ENCODE measurements around the gene NUP50.

Gene NUP50, protein sequence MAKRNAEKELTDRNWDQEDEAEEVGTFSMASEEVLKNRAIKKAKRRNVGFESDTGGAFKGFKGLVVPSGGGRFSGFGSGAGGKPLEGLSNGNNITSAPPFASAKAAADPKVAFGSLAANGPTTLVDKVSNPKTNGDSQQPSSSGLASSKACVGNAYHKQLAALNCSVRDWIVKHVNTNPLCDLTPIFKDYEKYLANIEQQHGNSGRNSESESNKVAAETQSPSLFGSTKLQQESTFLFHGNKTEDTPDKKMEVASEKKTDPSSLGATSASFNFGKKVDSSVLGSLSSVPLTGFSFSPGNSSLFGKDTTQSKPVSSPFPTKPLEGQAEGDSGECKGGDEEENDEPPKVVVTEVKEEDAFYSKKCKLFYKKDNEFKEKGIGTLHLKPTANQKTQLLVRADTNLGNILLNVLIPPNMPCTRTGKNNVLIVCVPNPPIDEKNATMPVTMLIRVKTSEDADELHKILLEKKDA

DNA sequence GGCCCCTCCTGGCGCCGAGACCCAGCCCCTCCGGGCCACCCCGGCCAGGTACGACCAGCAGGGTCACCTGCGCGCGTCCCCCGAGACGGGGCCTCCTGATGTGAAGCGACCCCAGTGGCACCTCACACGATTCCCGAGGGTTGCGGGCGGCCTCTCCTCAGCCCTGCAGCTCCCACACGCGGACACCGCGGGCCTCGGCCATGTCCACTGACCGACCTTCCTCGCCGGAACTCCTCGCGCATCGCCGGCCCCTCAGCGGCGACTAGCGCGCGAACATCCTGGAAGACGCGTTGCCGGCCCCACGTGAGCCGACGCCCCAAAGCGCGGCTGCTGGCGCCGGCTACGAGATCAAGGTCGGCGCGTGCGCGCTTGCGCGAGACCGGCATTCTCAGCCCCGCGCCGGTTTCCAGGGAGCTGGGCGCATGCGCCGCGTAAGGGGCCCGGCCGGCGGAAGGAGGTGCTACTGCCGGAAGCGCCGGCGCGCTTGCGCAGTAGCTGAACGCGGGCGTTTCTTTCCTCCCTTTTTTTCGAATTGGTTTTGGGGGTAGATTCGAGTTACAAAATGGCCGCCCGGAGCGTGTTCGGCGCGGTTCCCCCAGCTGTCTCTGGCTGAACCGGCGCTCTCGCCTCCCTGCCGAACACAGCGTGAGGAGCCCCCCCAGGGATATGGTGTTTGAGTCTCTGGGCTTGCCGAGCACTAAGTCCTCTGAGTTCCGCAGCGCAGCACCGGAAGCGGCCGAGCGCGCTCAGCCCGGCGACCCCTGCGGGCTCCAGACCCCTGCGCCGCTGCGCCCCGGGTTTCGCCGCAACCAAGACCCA is at the start of gene NUP50:
Gene NUP50, plus strand, starts transcription at position 475 of the 819 bp plus-strand sequence. CDS start 4,253 bp downstream, outside the sequence.
- peak; percentile 95 for DNase-seq (ENCODE audit: low read depth)

DNA sequence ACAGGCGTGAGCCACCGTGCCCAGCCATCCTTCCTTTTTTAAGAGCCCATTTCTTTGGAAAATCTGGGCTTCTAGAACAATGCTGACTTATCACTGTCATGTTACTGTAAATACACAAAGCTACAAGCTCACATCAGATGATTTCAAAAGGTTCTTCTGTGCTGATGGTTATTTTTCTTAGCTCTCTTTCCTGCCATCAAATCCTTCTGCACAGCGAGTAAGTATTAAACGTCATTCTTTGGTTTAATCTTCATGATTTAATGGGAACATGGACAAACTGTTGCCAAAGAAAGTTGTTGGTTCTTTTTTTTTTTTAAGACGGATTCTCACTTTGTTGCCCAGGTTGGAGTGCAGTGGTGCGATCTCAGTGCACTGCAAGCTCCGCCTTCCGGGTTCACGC is 43.3 kb upstream of the NUP50 start:
- DNase-seq (ENCODE audit: low read depth), result no peak

DNA sequence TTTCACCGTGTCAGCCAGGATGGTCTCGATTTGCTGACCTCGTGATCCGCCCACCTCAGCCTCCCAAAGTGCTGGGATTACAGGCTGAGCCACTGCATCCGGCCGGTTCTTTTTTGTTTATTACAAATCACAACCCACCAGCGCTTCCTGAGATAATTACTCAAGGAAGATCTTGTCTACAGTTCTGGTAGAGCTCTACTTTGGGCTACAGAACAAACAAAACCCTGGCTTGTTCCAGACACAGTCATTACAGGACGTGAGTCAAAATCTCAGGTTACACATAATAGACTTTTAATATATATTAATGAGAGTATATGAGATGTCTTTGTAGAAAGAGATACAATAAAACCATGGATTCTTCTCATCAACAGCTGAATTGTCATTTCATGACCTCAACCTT is 42.8 kb upstream of the NUP50 start:
- no peak for DNase-seq (ENCODE audit: low read depth)

DNA sequence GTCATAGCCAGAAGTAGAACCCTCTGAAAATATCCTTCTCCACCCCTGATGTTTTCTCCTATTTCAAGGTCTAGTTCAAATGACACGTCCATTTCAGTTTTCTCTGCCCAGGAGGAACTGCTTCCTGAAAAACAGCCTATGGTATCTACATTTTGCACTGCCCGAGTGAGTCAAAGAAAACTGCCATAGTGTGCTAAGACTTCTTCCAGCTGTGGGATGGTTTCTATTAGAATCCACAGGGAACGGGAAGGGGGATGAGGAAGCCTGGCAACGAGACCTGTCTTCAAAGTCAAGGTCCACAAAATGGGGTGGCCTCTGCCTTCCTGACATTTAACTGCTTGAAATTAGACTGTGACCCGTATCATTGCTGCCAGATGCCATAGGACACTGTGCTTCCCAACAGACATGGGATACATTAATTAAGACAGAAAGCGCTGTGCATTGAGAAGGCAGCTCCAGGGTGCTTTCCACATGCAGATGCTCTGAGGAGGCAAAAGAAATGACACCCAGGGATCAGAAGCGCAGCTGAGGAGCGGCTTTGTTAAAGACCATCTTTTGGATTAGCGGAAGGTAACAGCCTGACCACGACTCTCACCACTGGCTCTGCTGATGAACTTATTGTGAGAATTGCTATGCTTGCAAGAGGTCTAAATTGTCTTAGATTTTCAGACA is 39.4 kb upstream of the NUP50 start:
- no peak for DNase-seq (ENCODE audit: low read depth)

DNA sequence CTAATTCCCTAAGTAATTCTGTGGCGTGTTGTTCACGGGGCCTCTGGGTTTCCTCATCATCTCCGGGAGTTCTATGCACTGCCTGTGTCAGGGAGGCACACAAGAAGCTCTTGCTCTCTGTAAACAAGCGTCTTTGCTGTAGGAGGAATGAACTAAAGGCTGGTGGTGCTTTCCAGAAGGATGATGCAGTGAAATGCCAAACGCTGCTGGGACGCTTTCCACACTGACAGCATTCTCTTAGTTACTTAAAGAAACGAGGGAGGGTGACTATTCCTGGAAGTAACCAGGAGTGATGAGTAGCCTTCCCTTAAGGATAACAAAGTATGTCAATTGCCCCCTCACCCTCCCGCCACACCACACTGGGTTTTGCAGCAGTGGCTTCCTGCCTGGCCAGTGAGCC is 38.5 kb upstream of the NUP50 start:
- no peak for DNase-seq (ENCODE audit: low read depth)

DNA sequence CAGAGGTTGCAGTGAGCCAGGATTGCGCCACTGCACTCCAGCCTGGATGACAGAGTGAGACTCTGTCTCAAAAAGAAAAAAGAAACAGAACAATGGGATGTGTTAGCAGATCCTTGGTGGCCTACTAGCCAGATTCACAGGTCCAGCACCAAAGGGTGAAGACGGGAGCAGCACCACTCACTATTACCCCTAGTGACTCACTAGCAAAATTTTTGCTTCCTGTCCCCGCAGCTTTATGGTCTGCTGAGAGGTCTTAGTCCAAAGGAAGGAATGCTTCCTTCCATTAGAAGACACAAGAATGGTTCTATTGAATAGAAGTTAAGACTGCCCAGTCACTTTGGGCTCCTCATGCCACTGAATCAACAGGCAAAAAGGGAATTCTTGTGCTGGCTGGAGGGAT is 35.9 kb upstream of the NUP50 start:
- no peak for DNase-seq (ENCODE audit: low read depth)

DNA sequence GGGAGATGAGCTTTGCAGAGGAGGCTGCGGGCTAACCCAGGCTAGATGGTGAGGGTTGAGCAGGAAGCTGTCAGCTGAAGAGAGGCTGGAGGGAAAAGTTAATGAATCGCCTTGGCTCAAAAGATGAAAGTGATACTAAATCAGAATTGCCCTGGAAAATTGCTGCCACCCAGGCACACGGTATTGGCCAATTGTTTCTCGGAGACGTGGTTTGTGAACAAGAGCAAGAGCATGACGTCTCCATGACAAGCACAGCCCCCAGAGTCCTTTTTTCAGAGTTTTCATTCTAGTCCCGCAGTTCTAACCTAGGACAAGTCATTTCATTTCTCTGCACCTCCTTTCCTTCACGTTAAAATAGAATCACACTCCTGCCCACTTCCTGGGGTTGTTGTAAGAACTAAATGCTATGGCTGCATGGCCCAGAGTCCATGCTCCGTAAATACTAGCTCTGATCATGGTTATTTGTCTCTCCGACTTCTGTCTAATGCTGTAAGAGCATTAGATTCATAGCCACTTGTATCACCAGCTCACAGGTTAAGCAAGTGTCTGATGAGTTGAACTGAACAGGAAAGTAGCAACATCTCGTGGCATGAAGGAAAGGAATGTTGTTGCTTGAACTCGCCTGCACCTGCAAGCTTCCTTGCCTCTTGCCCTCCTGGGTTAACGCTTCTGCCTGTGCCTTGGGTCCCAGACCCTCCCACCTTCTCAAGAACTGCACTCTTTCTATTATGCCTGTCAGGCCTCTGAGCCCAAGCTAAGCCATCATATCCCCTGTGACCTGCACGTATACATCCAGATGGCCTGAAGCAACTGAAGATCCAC is 33.8 kb upstream of the NUP50 start:
- no peak for DNase-seq (ENCODE audit: low read depth)

DNA sequence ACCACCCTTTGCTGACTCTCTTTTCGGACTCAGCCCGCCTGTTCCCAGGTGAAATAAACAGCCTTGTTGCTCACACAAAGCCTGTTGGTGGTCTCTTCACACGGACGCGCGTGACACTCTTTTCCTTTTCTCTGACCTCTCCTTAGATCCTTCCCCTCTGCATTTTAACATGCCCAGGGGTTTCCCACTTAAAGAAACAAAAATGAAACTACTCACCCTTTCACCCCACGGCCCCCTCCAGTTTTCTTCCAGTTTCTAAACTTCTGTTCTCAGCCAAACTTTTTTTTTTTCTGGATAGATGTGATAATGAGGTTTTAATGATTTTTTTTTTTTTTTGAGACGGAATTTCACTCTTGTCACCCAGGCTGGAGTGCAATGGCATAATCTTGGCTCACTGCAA is 32.8 kb upstream of the NUP50 start:
- DNase-seq (ENCODE audit: low read depth), result no peak

DNA sequence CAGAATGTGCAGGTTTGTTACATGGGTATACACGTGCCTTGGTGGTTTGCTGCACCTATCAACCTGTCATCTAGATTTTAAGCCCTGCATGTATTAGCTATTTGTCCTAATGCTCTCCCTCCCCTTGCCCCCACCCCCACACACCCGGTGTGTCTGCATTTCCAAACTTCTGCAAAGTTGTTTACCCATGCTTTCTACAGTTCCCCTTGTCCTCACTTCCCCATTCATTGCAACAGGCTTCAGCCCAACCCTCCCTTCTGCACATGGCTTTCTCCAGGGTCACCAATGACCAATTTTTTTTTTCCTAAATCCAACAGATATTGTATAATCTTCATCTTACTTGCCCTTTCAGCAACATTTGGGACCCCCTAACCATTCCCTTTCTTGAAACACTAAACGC is 32.0 kb upstream of the NUP50 start:
- DNase-seq (ENCODE audit: low read depth), result no peak

DNA sequence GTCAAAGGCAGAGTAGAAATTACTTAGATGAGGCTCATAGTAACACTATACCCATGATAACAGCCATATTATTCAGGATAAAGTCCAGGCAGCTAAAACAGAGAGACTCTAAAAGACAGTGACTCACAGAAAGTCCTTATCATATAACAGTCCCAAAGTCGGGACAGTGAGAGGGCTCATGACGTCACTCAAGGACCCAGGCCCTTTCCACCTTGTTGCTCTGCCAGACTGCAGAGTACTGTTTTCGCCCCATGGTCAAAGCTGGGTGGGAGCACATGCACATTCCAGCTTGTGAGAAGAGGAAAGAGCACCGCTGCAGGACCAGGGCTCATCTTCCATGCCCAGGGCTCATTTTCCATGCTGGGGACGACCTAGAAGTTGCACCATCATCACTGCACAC is 29.4 kb upstream of the NUP50 start:
- no peak for DNase-seq (ENCODE audit: low read depth)

DNA sequence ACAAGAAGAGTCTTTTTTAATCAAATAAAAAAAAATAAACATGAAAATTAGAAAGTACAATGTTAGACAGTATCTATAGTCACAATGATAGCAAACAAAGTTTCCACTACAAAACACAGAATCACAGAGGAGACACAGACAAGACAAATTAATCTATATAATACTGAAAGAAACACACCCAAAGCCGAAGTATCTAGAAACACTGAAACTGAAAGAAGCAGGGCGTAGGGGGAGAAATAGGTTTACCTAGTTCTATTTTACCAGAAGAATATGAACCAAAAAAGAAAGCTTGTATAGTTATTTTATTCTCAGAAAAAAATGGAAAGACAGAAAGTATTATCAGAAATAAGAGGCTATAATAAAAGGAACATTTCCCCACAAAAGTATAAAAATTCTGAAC is 27.1 kb upstream of the NUP50 start:
- DNase-seq (ENCODE audit: low read depth), result no peak

DNA sequence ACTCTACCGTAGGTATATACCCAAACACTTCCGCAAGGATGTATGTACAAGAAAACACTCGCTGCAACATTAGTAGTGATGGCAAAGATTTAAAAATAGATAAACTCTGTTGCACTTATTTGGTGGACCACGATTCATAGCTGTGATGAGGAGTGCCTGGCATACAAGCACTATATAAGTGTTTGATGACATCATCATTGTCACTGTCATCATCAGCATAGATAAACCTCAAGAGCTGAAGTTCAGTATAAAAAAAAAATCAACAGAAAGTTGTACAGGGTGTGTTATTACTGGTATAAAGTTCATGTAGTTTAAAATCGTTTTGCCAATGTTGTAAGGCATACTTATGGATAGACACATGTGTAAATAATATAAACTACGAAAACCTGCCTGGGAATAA is 24.0 kb upstream of the NUP50 start:
- no peak for DNase-seq (ENCODE audit: low read depth)

DNA sequence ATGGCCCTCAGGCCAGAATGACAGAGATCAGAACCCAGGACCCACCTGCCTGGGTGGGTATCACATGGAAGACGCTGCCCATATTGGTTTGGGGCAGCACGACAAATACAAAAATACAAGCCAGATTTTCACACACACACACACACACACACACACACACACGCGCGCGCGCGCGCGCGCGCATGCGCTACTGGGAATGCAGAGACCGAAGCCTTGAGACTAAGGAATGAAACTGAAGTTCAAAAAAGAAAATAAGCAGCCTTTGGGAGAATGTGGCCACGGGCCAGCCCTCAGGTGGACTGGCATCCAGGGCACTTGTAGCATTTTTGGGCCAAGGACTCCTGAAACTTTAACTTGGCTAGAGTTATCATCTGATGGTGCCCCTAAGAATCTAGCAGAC is 21.3 kb upstream of the NUP50 start:
- DNase-seq (ENCODE audit: low read depth), result no peak

DNA sequence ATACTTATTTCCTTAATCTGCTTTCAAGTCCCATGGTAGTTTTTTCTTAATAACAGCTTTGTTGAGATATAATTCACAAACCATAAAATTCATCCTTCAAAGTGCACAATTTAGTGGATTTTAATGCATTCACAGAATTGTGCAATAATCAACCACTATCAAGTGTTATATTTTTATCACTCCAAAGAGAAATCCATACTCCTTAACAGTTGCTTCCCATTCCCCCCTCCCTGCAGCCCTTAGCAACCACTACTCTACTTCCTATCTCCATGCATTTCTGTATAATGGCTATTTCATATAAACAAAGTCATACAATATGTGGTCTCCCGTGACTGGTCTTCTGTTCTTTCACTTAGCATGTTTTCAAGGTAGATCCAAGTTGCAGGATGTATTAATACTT is 18.8 kb upstream of the NUP50 start:
- DNase-seq (ENCODE audit: low read depth), result no peak

DNA sequence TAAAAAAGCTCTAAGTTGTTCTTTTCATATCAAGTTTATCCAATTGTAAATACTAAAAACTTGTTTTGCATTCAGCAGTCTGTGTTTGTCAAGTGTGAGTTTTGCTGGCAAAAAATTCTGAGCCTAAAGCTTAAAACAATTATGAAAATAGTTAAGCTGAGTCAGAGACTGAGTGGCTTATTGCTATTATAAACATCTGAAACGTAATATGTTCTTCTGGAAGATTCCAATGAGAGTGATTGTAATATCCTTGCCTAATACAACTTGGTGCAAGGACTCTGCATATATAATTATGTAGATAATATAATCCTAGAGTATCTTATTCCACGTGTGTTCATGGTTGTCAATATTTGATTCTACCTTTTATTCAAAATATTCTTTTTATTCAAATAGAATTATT is 14.1 kb upstream of the NUP50 start:
- no peak for DNase-seq (ENCODE audit: low read depth)

DNA sequence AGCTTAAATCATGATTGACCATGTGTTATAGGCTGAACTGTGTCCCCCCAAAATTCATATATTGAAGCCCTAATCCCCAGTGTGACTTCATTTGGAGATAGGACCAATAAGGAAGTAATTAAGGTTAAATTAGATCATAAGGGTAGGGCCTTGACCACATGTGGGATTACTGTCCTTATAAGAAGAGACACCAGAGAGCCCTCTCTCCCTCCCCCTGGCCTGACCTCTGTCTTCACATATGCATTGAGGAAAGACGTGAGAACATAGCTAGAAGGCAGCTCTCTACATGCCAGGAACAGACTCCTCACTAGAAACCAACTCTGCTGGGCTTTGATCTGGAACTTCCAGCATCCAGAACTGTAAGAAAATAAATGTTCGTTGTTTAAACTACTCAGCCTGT is 13.6 kb upstream of the NUP50 start:
- DNase-seq (ENCODE audit: low read depth), result no peak

DNA sequence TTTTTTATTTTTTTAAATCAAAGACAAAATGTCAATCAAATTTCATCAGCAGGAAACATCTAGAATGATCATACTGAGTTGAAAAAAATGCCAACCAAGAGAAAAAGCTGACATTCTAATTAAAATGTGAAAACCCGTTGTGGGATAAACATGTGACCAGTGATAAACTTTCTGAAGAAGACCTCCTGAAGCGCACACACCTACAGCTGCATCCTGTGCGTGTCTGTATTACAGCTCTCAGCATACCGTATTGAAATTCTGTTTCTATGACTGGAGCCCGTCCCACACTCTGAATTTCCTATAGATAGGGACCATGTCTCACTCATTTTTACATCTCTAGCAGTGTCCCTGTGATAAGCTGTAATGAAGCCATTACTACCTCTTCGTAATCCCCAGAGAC is 12.2 kb upstream of the NUP50 start:
- no peak for DNase-seq (ENCODE audit: low read depth)

DNA sequence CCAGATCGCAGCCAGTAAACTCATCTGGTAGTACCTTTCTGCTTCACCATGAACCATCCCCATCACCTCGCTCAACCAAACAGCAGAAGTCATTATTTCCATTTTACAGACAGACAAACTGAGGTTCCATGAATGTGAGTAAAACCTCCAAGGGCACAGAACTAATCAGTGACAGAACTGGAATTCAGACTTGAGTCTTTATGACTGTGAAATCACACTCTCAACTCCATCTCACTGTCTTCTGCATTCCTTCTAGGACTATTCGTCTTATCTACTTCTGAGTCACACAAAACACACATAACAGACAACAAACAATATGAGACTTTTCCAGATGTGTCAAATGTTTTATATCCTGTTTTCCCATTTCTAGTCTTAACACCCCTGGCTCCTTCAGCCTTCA is 9.3 kb upstream of the NUP50 start:
- no peak for DNase-seq (ENCODE audit: low read depth)

DNA sequence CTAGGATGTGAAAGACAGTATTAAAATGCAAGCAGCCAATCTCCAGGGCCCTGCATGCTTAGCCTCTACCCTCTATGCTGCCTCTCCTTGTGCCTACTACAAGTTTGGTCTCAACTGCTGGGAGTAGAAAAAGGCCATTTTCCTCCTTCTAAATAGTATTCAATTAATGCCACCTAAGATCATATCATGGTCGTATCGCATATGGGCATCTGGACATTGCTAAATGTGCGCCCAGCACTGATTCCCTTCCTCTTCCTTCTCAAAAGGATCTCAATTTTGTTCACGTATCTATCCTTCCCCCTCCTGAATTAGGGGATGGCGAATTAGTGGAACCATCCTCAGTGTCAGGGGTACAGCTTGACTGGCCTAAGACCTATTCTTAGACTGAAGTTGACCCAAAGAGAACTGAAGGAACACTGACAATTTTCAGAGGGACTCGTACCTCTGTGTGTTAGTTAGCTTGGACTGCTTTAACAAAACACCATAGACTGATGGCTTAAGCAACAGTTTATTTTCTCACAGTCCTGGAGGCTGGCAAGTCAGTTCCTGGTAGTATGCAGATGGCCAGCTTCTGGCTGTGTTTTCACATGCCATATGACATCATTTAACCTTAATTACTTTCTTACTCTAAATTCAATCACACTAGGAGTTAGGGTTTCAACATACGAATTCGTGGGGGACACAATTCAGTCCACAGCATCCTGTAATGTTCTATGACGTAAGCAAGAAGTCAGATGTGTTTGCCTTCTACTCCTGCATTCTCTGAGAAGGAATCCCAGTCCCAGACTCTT is 8.5 kb upstream of the NUP50 start:
- DNase-seq (ENCODE audit: low read depth), result no peak

DNA sequence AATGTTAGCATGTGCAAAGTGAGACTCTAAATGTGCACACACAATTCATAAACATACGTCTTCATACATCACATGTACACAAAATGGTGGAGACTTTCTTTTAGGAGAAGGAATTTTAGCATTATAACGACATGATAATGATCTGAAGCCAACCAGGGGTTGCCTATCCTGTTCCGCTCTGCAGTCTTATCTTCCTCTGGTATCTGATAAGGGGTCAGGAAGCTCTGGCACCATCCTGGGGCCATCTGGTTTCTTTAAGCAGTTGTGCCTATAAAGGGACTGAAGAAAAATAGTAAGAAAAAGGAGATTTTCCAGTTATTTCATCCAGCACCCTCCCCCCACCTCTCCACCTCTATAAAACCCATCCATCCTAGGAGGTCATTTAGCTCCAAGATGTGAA is 5.8 kb upstream of the NUP50 start:
- DNase-seq (ENCODE audit: low read depth), result no peak

All from stimulated activated CD8-positive, alpha-beta memory T cell treated with anti-CD3 and anti-CD28 coated beads, Interleukin-12 subunit alpha, Interleukin-12 subunit beta, amount 100 ng/mL, for 4 hours (primary cell).